ENCODE data around the gene GH2.

GH2 gene

GRCh38 chr17:63838631-63839171 lies 43.0 kb downstream of the GH2 start:
- no peak for DNase-seq

DNA sequence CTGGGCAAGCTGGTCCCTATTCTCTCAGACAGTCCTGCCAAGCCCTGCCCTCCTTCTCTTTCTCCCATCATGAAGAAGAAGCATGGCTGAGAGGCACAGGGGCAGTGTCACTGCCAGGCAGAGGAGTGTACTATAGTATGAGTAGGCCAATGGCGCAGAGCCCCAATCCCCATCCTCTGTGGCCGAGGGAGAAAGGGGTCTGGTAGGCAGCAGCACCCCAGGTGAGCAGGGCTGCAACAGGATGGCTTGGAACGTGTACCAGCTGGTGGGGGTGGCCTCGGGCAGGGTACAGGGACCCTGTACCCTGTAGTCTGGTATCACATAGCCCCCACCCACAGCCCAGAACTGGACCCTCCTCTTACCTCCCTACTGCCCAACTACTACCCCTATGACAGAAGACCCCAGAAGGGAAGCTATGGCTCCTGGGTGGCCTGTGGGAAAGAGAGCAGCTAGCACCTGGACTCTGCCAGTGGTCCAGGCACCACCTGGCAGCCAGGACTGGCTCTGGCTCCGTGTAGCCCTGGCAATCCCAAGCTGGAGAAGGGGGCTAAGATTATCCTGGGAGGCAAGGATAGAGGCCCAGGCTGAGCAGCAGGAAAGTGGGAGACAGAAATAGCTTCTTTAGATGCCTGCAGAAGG lies 43.7 kb downstream of the GH2 start:
- no peak for DNase-seq

DNA sequence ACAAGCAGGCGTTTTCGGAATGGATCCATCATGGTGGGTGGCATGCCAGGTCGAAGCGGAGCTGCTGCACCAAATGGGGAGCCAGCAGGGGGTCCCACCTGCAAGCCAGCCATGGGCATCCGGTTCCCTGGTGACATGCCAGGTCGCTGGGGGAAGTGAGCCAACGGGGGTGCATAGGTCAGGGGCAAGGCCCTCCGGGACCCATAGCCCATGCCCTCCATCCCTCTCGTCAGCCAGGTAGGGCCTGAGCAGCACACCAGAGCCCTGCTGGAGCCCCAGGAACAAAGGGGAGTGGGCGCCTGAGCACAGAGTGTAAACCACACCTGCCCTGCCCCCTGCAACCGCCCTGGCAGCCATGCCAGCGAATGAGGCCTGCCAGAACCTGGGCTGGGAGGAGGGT lies 44.3 kb downstream of the GH2 start:
- DNase-seq, result no peak

- DNase-seq, result no peak
Measured at GRCh38 chr17:63836811-63837210, 44.9 kb downstream of the GH2 start.

- no peak for DNase-seq
Measured at GRCh38 chr17:63835167-63835720, 46.5 kb downstream of the GH2 start.

DNA sequence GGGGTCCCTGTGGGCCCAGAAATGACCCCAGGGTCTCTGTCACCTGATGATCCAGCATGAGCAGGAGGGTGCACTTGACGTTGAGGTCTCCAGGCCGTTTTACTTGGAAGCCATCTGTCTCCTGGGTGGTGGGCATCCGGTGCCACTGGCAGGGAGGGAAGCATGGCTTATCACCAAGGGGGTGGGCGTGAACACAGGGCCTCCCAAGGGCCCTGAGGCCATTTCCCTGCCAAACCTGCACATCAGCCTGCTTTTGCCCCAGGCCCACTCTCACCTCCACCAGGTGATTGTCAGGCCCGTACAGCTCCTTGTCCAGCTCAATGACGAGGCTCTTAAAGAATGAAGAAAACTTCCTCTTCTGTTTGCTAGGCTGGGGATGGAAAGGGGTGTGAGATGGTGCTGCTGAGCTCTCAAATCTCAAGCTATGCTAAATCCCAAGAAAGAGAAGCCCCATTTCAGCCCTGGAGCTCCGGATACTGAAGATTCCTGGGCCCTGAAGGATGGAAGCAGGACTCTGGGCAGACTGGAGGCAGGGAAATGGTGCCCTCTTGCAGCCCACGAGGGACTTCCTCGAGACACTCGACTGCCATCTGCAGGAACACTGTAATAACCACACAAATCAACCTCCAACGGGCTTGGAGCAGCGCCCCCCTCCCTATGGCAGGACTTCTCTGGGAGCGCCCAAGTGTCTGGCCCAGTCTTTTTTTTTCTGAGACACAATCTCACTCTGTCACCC lies 47.1 kb downstream of the GH2 start:
- DNase-seq, result peak; percentile 78

DNA sequence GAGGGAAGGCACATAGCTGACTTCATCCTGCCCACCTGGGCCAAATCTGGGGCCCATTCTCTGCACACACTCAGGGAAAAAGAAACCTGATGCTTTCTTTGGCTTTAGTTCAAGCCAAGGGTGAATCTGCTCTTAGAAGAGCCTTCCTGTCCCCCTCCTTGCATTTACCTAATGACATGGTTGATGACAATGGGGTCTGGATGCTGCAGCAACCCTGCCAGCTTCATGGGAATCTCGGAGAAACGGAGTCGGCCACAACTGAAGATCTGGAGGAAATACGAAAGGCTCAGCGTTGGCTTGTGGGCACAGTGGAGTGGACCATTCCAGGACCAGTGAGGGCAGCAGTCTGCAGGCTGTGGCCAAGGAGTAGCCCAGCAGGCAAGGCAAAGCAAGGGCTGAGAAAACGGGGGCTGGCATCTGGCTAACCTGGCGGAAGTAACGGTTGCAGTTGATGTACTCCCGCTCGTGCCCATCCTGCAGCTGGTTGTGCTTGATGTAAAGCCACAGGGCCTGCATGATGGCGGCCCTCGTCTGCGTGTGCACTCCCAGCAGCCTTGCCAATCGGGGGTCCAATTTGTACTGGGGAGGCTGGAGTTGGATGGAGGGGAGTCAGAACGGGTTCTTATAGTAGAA lies 47.9 kb downstream of the GH2 start:
- no peak for DNase-seq

GRCh38 chr17:63833026-63833740 lies 48.6 kb downstream of the GH2 start:
- no peak for DNase-seq

DNA sequence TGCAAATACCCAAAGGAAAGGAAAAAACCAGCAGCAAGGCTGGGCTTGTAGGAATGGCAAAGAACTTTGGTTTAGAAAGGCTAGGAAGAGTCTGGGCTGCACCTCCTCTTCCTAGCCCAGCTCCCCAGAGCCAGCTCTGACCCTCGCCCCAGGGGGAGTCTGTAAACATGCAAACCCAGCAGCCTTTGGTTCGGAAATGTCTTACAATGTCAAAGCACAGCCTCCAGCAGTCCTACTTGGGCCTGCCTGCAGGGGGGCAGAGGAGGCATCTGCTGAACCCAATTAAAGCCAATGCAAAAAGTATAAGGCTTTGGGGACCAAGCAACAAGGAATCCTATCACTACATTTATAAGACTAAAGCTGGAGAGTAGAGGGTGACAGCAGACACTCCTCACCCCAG lies 49.3 kb downstream of the GH2 start:
- no peak for DNase-seq

- no peak for DNase-seq
Measured at GRCh38 chr17:63832014-63832413, 49.7 kb downstream of the GH2 start.

DNA sequence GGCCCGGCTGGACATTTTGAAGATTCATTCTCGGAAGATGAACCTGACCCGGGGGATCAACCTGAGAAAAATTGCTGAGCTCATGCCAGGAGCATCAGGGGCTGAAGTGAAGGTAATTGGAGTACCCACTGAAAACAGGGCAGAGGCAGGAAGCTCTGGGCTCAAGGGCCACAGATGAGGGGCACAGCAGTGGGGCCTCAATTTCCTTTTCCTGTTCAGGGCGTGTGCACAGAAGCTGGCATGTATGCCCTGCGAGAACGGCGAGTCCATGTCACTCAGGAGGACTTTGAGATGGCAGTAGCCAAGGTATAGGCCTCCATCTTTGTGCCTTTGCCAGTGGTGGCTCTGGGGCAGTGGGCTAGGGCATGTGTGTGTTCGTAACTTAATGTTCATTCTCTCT lies 50.2 kb downstream of the GH2 start:
- DNase-seq, result no peak

- DNase-seq, result no peak
Measured at GRCh38 chr17:63830904-63831491, 50.7 kb downstream of the GH2 start.

- DNase-seq, result no peak
Measured at GRCh38 chr17:63830278-63830677, 51.5 kb downstream of the GH2 start.

All from activated CD8-positive, alpha-beta memory T cell treated with anti-CD3 and anti-CD28 coated beads for 24 hours (primary cell).